IMR-90 (cell line): ENCODE measurements around the gene CDNF.

Experiments used
- BHLHE40 ChIP-seq: fragments of 150-350 bp; IDR thresholded peaks from 2 replicates; pipeline ENCODE4 v1.6.1; 2016; ENCODE audit warnings: mild to moderate bottlenecking, low read depth, low read length
- CHD1 ChIP-seq: IDR thresholded peaks from 2 replicates; pipeline ENCODE4 v1.6.1; 2012; ENCODE audit warnings: low read depth, low read length, improper control_type of control experiment
- MAFK ChIP-seq: IDR thresholded peaks from 2 replicates; pipeline ENCODE4 v1.6.1; 2012; ENCODE audit warnings: low read depth, low read length, improper control_type of control experiment
- MXI1 ChIP-seq: IDR thresholded peaks from 2 replicates; pipeline ENCODE4 v1.6.1; 2012; ENCODE audit warnings: low read depth, mild to moderate bottlenecking, low read length, moderate library complexity, borderline replicate concordance
- POLR2A ChIP-seq: IDR thresholded peaks from 2 replicates; pipeline ENCODE4 v1.6.1; 2012; ENCODE audit warnings: mild to moderate bottlenecking, low read depth, low read length
- RCOR1 ChIP-seq: IDR thresholded peaks from 2 replicates; pipeline ENCODE4 v1.6.1; 2012; ENCODE audit warnings: mild to moderate bottlenecking, low read length, improper control_type of control experiment; ENCODE audit not compliant: insufficient replicate concordance
- SMC3 ChIP-seq: fragments of 150-350 bp; IDR thresholded peaks from 2 replicates; pipeline ENCODE4 v1.6.1; 2016; ENCODE audit warnings: low read depth, mild to moderate bottlenecking, antibody characterized with exemption, low read length, moderate library complexity
- USF2 ChIP-seq: fragments of 150-350 bp; IDR thresholded peaks from 2 replicates; pipeline ENCODE4 v1.6.1; 2017; ENCODE audit warnings: mild to moderate bottlenecking, antibody characterized with exemption, low read length, low read depth
- TF ChIP-seq, protein P1 (sequence below): conservative IDR thresholded peaks from 2 replicates; pipeline ENCODE4 v1.5.1; 2012; ENCODE audit warnings: mild to moderate bottlenecking, low read depth, low read length, improper control_type of control experiment

- TF ChIP-seq SMC3 (no peak), POLR2A (no peak), MXI1 (no peak), CHD1 (no peak), USF2 (no peak), BHLHE40 (no peak), RCOR1 (no peak), MAFK (no peak)
- TF ChIP-seq, protein P1, sequence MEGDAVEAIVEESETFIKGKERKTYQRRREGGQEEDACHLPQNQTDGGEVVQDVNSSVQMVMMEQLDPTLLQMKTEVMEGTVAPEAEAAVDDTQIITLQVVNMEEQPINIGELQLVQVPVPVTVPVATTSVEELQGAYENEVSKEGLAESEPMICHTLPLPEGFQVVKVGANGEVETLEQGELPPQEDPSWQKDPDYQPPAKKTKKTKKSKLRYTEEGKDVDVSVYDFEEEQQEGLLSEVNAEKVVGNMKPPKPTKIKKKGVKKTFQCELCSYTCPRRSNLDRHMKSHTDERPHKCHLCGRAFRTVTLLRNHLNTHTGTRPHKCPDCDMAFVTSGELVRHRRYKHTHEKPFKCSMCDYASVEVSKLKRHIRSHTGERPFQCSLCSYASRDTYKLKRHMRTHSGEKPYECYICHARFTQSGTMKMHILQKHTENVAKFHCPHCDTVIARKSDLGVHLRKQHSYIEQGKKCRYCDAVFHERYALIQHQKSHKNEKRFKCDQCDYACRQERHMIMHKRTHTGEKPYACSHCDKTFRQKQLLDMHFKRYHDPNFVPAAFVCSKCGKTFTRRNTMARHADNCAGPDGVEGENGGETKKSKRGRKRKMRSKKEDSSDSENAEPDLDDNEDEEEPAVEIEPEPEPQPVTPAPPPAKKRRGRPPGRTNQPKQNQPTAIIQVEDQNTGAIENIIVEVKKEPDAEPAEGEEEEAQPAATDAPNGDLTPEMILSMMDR: no peak
Measured at GRCh38 chr10:14806318-14806717, 31.5 kb downstream of the CDNF start.
